SKM-1 (cell line): ENCODE results near the gene CNNM1.

ENCODE experiments used
- DNase-seq: peaks from one replicate; lab custom pipeline; 2025; ENCODE audit not compliant: unreplicated experiment; lab: John Stamatoyannopoulos, UW

The CNNM1 gene

GRCh38 chr10:99337311-99337811, 8.2 kb downstream of the CNNM1 start:
- DNase-seq = no peak

- DNase-seq = no peak
Measured at GRCh38 chr10:99337901-99338300, 8.7 kb downstream of the CNNM1 start.

GRCh38 chr10:99339077-99339476, 9.9 kb downstream of the CNNM1 start:
- DNase-seq = no peak

GRCh38 chr10:99339563-99340047, 10.4 kb downstream of the CNNM1 start:
- DNase-seq = no peak

GRCh38 chr10:99340650-99341049, 11.5 kb downstream of the CNNM1 start:
- no peak for DNase-seq

- no peak for DNase-seq
Measured at GRCh38 chr10:99341248-99341647, 12.1 kb downstream of the CNNM1 start.

- DNase-seq = no peak
Measured at GRCh38 chr10:99341860-99342490, 12.8 kb downstream of the CNNM1 start.

- DNase-seq = no peak
Measured at GRCh38 chr10:99343262-99343661, 14.1 kb downstream of the CNNM1 start.

- no peak for DNase-seq
Measured at GRCh38 chr10:99344715-99345114, 15.6 kb downstream of the CNNM1 start.

GRCh38 chr10:99345350-99345749, 16.2 kb downstream of the CNNM1 start:
- DNase-seq = no peak

GRCh38 chr10:99346247-99346646, 17.1 kb downstream of the CNNM1 start:
- DNase-seq = no peak

GRCh38 chr10:99347672-99348071, 18.5 kb downstream of the CNNM1 start:
- no peak for DNase-seq

GRCh38 chr10:99353182-99353581, 24.0 kb downstream of the CNNM1 start:
- DNase-seq = no peak

GRCh38 chr10:99357691-99358090, 28.5 kb downstream of the CNNM1 start:
- DNase-seq = no peak

GRCh38 chr10:99358101-99358500, 28.9 kb downstream of the CNNM1 start:
- no peak for DNase-seq

GRCh38 chr10:99360934-99361333, 31.8 kb downstream of the CNNM1 start:
- DNase-seq = no peak

GRCh38 chr10:99364125-99364524, 35.0 kb downstream of the CNNM1 start:
- no peak for DNase-seq

GRCh38 chr10:99365311-99365710, 36.2 kb downstream of the CNNM1 start:
- no peak for DNase-seq

GRCh38 chr10:99365736-99366135, 36.6 kb downstream of the CNNM1 start:
- no peak for DNase-seq

- no peak for DNase-seq
Measured at GRCh38 chr10:99366666-99367065, 37.5 kb downstream of the CNNM1 start.

- no peak for DNase-seq
Measured at GRCh38 chr10:99368646-99369045, 39.5 kb downstream of the CNNM1 start.

GRCh38 chr10:99369126-99369525, 40.0 kb downstream of the CNNM1 start:
- DNase-seq = no peak

- no peak for DNase-seq
Measured at GRCh38 chr10:99369551-99369950, 40.4 kb downstream of the CNNM1 start.
